Measurements from ENCODE around the gene NDUFAF4. TPM values are rescaled to one million over a fixed set of nuclear protein-coding genes. Genes with fewer than 3 reads are reported as not detected.

The NDUFAF4 gene
- total RNA-seq, 1 donor from 2014 or later = 24.4 TPM

DNA sequence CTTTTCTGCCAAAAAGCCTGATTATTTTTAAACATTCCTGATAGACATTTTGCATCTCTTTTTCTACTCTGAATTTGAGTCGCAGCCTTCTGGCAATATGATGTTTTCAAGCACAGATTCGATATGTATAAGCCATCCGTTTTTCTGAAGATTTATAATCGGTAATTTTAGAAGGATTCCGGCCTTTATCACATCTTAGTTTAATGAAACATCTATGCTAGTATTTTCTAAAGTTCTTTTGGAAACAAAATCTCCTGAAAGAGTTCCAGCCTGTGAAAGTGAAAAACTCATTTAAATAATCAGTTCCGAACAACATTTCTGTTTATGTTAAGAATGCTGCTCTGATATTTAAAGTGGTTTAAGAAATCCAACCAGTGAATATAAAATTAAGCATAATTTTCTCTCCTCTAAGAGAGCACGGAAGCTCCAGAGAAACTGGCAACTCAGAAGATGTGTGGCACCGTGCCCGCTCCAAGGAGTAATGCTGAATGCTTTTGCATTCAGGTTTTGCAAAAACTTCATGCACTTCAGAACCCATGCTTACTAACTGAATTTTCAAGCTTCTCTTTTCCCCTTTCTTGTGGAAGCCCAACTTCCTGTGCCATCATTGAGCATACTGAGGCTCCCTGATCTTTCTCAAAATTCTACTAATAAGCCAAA lies 20.7 kb downstream of the NDUFAF4 start:
- H3K27me3 ChIP-seq (ENCODE audit: control insufficient read depth, insufficient read depth, low read length) = no peaks in the 10 kb centered on the region
- TF ChIP-seq, protein P1, sequence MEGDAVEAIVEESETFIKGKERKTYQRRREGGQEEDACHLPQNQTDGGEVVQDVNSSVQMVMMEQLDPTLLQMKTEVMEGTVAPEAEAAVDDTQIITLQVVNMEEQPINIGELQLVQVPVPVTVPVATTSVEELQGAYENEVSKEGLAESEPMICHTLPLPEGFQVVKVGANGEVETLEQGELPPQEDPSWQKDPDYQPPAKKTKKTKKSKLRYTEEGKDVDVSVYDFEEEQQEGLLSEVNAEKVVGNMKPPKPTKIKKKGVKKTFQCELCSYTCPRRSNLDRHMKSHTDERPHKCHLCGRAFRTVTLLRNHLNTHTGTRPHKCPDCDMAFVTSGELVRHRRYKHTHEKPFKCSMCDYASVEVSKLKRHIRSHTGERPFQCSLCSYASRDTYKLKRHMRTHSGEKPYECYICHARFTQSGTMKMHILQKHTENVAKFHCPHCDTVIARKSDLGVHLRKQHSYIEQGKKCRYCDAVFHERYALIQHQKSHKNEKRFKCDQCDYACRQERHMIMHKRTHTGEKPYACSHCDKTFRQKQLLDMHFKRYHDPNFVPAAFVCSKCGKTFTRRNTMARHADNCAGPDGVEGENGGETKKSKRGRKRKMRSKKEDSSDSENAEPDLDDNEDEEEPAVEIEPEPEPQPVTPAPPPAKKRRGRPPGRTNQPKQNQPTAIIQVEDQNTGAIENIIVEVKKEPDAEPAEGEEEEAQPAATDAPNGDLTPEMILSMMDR (IDR thresholded peaks at IDR 0.05; ENCODE audit: insufficient read depth, low read length, poor library complexity, severe bottlenecking) = no peak
- no peak for DNase-seq (ENCODE audit: low read depth)
- H3K4me3 ChIP-seq (ENCODE audit: low read depth, low read length) = no peak overlapping the region
- H3K36me3 ChIP-seq (ENCODE audit: control insufficient read depth, insufficient read depth, low read length) = no peaks in the 10 kb centered on the region

DNA sequence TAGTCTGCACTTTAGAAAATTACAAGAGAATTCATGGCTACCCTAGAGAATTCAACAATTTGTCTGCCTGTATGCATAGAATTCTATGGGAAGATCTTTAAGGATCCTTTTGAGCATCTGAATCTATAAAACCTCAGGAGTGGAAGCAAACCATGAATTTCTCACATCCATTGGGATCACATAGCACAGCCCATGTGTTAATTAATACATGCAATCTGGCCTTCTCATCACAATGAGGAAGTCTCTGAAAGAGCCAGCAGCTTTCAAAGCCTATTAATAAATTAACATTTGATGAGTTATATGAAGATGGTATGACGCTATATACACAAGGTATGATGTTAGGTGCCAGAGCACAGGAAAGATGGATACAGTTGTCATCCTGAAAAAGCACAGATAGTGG lies 24.7 kb downstream of the NDUFAF4 start:
- H3K36me3 ChIP-seq (ENCODE audit: control insufficient read depth, insufficient read depth, low read length) = no peaks in the 10 kb centered on the region
- H3K27me3 ChIP-seq (ENCODE audit: control insufficient read depth, insufficient read depth, low read length) = no peaks in the 10 kb centered on the region
- TF ChIP-seq, protein P1 (IDR thresholded peaks at IDR 0.05; ENCODE audit: insufficient read depth, low read length, poor library complexity, severe bottlenecking) = no peak
- DNase-seq (ENCODE audit: low read depth) = no peak
- H3K4me3 ChIP-seq (ENCODE audit: low read depth, low read length) = no peak overlapping the region

DNA sequence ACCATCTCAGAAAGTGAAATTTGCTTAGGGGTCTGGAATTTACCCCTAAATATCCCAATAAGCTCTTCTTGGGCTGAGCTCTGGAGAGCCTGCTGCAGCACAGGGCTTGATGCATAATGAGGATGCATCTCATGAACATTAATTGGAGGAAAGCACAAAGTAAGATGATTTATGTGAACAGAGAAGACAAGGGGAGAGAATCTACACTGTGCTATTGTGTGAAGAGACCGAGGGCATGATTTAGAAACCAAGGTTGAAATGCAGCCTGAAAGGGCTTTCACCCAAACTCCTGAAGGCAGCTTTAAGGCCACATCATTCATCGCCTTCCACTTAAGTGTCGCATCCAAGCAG lies 32.7 kb downstream of the NDUFAF4 start:
- DNase-seq (ENCODE audit: low read depth) = no peak
- TF ChIP-seq, protein P1 (IDR thresholded peaks at IDR 0.05; ENCODE audit: insufficient read depth, low read length, poor library complexity, severe bottlenecking) = no peak
- Histone ChIP-seq H3K4me3 (ENCODE audit: low read depth, low read length) (no peak overlapping the region), H3K36me3 (ENCODE audit: control insufficient read depth, insufficient read depth, low read length) (no peaks in the 10 kb centered on the region), H3K27me3 (ENCODE audit: control insufficient read depth, insufficient read depth, low read length) (no peaks in the 10 kb centered on the region)

DNA sequence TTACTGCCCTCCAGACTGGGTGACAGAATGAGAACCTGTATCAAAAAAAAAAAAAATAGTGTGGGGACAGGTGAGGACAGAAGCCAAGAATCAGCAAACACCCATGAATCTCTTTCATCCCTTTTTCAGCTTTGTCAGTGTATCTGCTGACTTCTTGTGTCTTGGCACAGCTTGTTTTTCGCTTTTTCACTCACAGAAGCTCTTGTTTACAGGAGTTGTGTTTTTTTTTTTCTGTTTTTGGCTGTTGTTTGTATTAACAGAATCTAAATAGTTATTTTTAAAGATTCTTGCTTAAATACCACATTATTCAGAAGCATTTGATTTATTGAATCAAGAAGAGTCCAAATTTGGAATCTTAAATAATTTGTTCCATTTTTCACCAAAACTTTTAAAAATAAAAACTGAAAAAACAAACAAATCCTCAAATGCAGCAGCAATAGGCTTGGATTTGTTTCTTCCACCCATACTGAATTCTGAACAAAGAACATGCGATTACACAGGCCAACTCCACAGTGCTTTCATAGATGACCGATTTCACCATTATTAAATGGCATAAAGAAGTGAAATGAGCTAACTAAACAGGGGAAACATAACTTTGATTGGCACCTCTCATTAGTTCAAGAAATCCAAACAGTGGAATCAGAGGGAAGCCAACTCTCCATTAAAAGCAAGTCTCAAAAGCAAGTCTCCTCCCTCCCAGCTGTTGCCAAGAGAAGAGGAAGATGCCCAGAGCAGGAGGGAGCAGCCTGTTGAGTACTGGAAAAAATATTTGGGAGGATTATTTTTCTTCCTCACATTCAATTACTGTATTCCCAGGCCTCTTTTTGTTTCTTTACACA lies 33.3 kb downstream of the NDUFAF4 start:
- Histone ChIP-seq H3K27me3 (ENCODE audit: control insufficient read depth, insufficient read depth, low read length) (no peaks in the 10 kb centered on the region), H3K36me3 (ENCODE audit: control insufficient read depth, insufficient read depth, low read length) (no peaks in the 10 kb centered on the region), H3K4me3 (ENCODE audit: low read depth, low read length) (no peak overlapping the region)
- TF ChIP-seq, protein P1 (IDR thresholded peaks at IDR 0.05; ENCODE audit: insufficient read depth, low read length, poor library complexity, severe bottlenecking) = no peak
- DNase-seq (ENCODE audit: low read depth) = no peak

DNA sequence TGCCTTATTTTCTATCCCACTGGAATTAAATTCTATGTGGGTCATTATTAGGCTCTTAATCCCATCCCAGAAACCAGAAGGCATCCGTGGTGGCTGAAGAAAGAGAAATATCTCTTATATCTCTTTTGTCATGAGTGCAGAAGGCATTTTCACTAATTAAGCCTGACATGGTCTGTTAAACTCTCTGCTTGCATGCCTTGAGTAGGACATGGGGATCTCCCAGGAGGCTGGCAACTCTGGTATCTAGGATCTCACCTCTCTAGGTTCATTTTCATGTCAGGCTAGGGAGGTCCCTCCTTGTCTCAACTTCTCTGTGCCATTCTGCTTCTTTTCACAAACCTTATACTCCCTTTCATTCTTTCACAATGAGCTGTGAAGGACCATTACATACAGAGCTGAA lies 35.1 kb downstream of the NDUFAF4 start:
- Histone ChIP-seq H3K4me3 (ENCODE audit: low read depth, low read length) (no peak overlapping the region), H3K27me3 (ENCODE audit: control insufficient read depth, insufficient read depth, low read length) (no peaks in the 10 kb centered on the region), H3K36me3 (ENCODE audit: control insufficient read depth, insufficient read depth, low read length) (no peaks in the 10 kb centered on the region)
- no peak for DNase-seq (ENCODE audit: low read depth)
- TF ChIP-seq, protein P1 (IDR thresholded peaks at IDR 0.05; ENCODE audit: insufficient read depth, low read length, poor library complexity, severe bottlenecking) = no peak
